K562 (cell line): ENCODE measurements around the gene TBXAS1. TPM values are rescaled to one million over a fixed set of nuclear protein-coding genes. Genes with fewer than 3 reads are reported as not detected.

Experiments
- CAMTA2 ChIP-seq: fragments of 250-450 bp; sonication (Bioruptor Pico); conservative IDR thresholded peaks from 2 replicates; pipeline ENCODE4 v1.5.1; 2022
- CBX3 ChIP-seq, 2 experiments: IDR thresholded peaks; 1 replicate in 1 of 2; 2 replicates in 1 of 2; pipeline ENCODE4 v1.6.1; 2012; ENCODE audit warnings: inconsistent platforms in 2 of 2, low read length in 2 of 2, borderline replicate concordance in 1 of 2, control low read depth in 1 of 2
- DEAF1 ChIP-seq: fragments of 450-650 bp; formaldehyde crosslinking; IDR thresholded peaks from 2 replicates; pipeline ENCODE4 v1.4.0; 2020; ENCODE audit warnings: mild to moderate bottlenecking, moderate library complexity
- DIDO1 ChIP-seq: fragments of 450-650 bp; IDR thresholded peaks from 2 replicates; pipeline ENCODE4 v1.6.1; 2016; ENCODE audit warnings: low read depth, missing biosample characterization, missing genetic modification characterization
- FOS ChIP-seq: IDR thresholded peaks from 3 replicates; pipeline ENCODE4 v1.6.1; 2011; ENCODE audit not compliant: insufficient read length; ENCODE audit errors: extremely low read depth
- FOSL1 ChIP-seq: fragments of 200-800 bp; sonication (Bioruptor generic); conservative IDR thresholded peaks from 2 replicates; pipeline ENCODE4 v1.6.1; 2016; ENCODE audit warnings: missing genetic modification characterization, missing compliant biosample characterization
- HINFP ChIP-seq: fragments of 450-650 bp; conservative IDR thresholded peaks from 2 replicates; pipeline ENCODE4 v1.6.1; 2016; ENCODE audit warnings: missing genetic modification characterization, low read depth, mild to moderate bottlenecking, control low read depth, missing compliant biosample characterization
- MED1 ChIP-seq: sonication (generic); formaldehyde crosslinking; IDR thresholded peaks from 2 replicates; pipeline ENCODE4 v1.8.1; 2023; ENCODE audit warnings: missing genetic modification reagents, borderline replicate concordance
- NFE2L1 ChIP-seq: fragments of 450-650 bp; IDR thresholded peaks from 2 replicates; pipeline ENCODE4 v1.6.1; 2016; ENCODE audit warnings: missing genetic modification characterization, low read depth, mild to moderate bottlenecking, missing compliant biosample characterization, moderate library complexity, borderline replicate concordance
- PURB ChIP-seq: sonication (generic); formaldehyde crosslinking; IDR thresholded peaks from 2 replicates; pipeline ENCODE4 v1.9.0; 2021; ENCODE audit warnings: low read depth, mild to moderate bottlenecking, missing genetic modification reagents
- RNF219 ChIP-seq: fragments of 250-450 bp; sonication (Bioruptor Pico); IDR thresholded peaks from 2 replicates; pipeline ENCODE4 v1.5.0; 2022; ENCODE audit warnings: mild to moderate bottlenecking
- ZNF12 ChIP-seq: sonication (generic); formaldehyde crosslinking; IDR thresholded peaks from 2 replicates; pipeline ENCODE4 v1.4.0; 2020; ENCODE audit warnings: mild to moderate bottlenecking, missing genetic modification reagents
- ZNF280B ChIP-seq: fragments of 250-450 bp; sonication (Bioruptor Pico); IDR thresholded peaks from 2 replicates; pipeline ENCODE4 v1.5.1; 2021; ENCODE audit warnings: mild to moderate bottlenecking
- ZNF316 ChIP-seq: fragments of 450-650 bp; IDR thresholded peaks from 2 replicates; pipeline ENCODE4 v1.6.1; 2016
- ZNF384 ChIP-seq: IDR thresholded peaks from 2 replicates; pipeline ENCODE4 v1.6.1; 2012; ENCODE audit warnings: low read depth, low read length, improper control_type of control experiment
- ZNF695 ChIP-seq: fragments of 450-650 bp; formaldehyde crosslinking; IDR thresholded peaks from 2 replicates; pipeline ENCODE4 v1.4.0; 2020; ENCODE audit warnings: mild to moderate bottlenecking, moderate library complexity
- polyA plus RNA-seq, 8 experiments: library from polyadenylated mRNA; depleted of rRNA in 4 of 8; stranded (reverse) in 5 of 8; unstranded in 3 of 8; fragments of >200 nt; fragmentation: Nextera tagmentation in 2 of 8; fragmentation: Illumina TruSeq in 1 of 8; extraction: Ambion mirVana in 2 of 8; extraction: Trizol in 1 of 8; gene quantifications; 2 replicates each; pipeline versions ENCODE4 v1.2.1 to v1.2.3, GENCODE V29; 2011 to 2014; ENCODE audit warnings: inconsistent platforms in 1 of 8, missing spikeins in 1 of 8
- total RNA-seq, 7 experiments: library from RNA; depleted of rRNA in 6 of 7; stranded (reverse); fragments of >200 nt in 6 of 7; fragmentation: Illumina TruSeq in 2 of 7; extraction: Trizol in 2 of 7; gene quantifications; 2 replicates each; pipeline versions ENCODE4 v1.2.1 to v1.2.3, GENCODE V29; 2011 to 2021; ENCODE audit warnings: low replicate concordance in 1 of 7

TBXAS1 gene
- total and polyA plus RNA-seq, 9 of the 15 experiments (the other 6 are each of a cell fraction or from before 2014, with no cell fraction given): 1.1 to 8.3 (median 1.9) TPM

GRCh38 chr7:139889186-139889871 lies 60.3 kb downstream of the TBXAS1 start (continued):
- TF ChIP-seq ZNF695 (CRISPR knock-in tag): no peak
- no peak for TF ChIP-seq RNF219 (CRISPR knock-in tag)
- no peak for TF ChIP-seq NFE2L1 (tag)
- no peak for TF ChIP-seq HINFP (tag)
- TF ChIP-seq ZNF384: 0 out of 2 replicates have a peak, but pooled peaks have one; percentile 14
- no peak for TF ChIP-seq ZNF12
- TF ChIP-seq CBX3 (IDR thresholded peaks at IDR 0.05; ENCODE audit: borderline replicate concordance in 1 of 2, low read length in 2 of 2): peak in 1 of 2 experiments; percentile 33; a peak in 1 of 3 replicates
- no peak for TF ChIP-seq DIDO1 (tag)
- TF ChIP-seq PURB (CRISPR knock-in tag): no peak
- TF ChIP-seq FOSL1 (tag): 0 out of 2 replicates have a peak, but pooled peaks have one; percentile 32
- no peak for TF ChIP-seq FOS
- no peak for TF ChIP-seq MED1 (CRISPR knock-in tag)
- TF ChIP-seq CAMTA2: no peak
- no peak for TF ChIP-seq DEAF1 (CRISPR knock-in tag)
- TF ChIP-seq ZNF316: peak; percentile 70
- TF ChIP-seq ZNF280B (CRISPR knock-in tag): no peak
